ENCODE measurements around the gene IGF1.

The IGF1 gene

GRCh38 chr12:102439426-102440405, 40.6 kb downstream of the IGF1 start:
- no peak overlapping the region for H3K4me3 ChIP-seq
- no peaks in the 10 kb centered on the region for H3K9me3 ChIP-seq
- in situ Hi-C loops (cut with MboI; ENCODE audit: low sequenced_read_pairs), result no loop called here
- H3K36me3 ChIP-seq (replicated peaks), result no peaks in the 10 kb centered on the region
- no peaks in the 10 kb centered on the region for H3K27me3 ChIP-seq (ENCODE audit: low read depth)
- DNase-seq (ENCODE audit: low spot score in 2 of 2), result no peak
- H3K4me1 ChIP-seq, result peaks cover 5% of the 10 kb centered on the region

- Histone ChIP-seq H3K27me3 (ENCODE audit: low read depth) (no peaks in the 10 kb centered on the region), H3K36me3 (replicated peaks) (no peaks in the 10 kb centered on the region), H3K4me3 (no peak overlapping the region), H3K9me3 (no peaks in the 10 kb centered on the region), H3K4me1 (peaks cover 5% of the 10 kb centered on the region)
- in situ Hi-C loops (cut with MboI; ENCODE audit: low sequenced_read_pairs), result no loop called here
- no peak for DNase-seq (ENCODE audit: low spot score in 2 of 2)
These were observed 41.5 kb downstream of the IGF1 start for GRCh38 chr12:102438827-102439210.

- Histone ChIP-seq H3K4me1 (peaks cover 5% of the 10 kb centered on the region), H3K4me3 (no peak overlapping the region), H3K9me3 (no peaks in the 10 kb centered on the region), H3K27me3 (ENCODE audit: low read depth) (no peaks in the 10 kb centered on the region), H3K36me3 (replicated peaks) (no peaks in the 10 kb centered on the region)
- peak in 1 of 2 experiments; percentile 19 for DNase-seq (ENCODE audit: low spot score in 2 of 2)
- in situ Hi-C loops (cut with MboI; ENCODE audit: low sequenced_read_pairs), result no loop called here
These were observed 42.1 kb downstream of the IGF1 start for GRCh38 chr12:102438047-102438826.

GRCh38 chr12:102437511-102437910, 42.9 kb downstream of the IGF1 start:
- H3K36me3 ChIP-seq (replicated peaks), result no peaks in the 10 kb centered on the region
- no peak for DNase-seq (ENCODE audit: low spot score in 2 of 2)
- H3K27me3 ChIP-seq (ENCODE audit: low read depth), result no peaks in the 10 kb centered on the region
- H3K4me1 ChIP-seq, result peaks cover 5% of the 10 kb centered on the region
- no peak overlapping the region for H3K4me3 ChIP-seq
- in situ Hi-C loops (cut with MboI; ENCODE audit: low sequenced_read_pairs), result no loop called here
- H3K9me3 ChIP-seq, result no peaks in the 10 kb centered on the region

GRCh38 chr12:102436867-102437266, 43.5 kb downstream of the IGF1 start:
- no peak for DNase-seq (ENCODE audit: low spot score in 2 of 2)
- no peak overlapping the region for H3K4me3 ChIP-seq
- peaks cover 5% of the 10 kb centered on the region for H3K4me1 ChIP-seq
- in situ Hi-C loops (cut with MboI; ENCODE audit: low sequenced_read_pairs), result no loop called here
- H3K36me3 ChIP-seq (replicated peaks), result no peaks in the 10 kb centered on the region
- no peaks in the 10 kb centered on the region for H3K27me3 ChIP-seq (ENCODE audit: low read depth)
- H3K9me3 ChIP-seq, result no peaks in the 10 kb centered on the region

- Histone ChIP-seq H3K9me3 (no peaks in the 10 kb centered on the region), H3K36me3 (replicated peaks) (no peaks in the 10 kb centered on the region), H3K4me1 (peaks cover 5% of the 10 kb centered on the region), H3K27me3 (ENCODE audit: low read depth) (no peaks in the 10 kb centered on the region), H3K4me3 (no peak overlapping the region)
- no peak for DNase-seq (ENCODE audit: low spot score in 2 of 2)
- in situ Hi-C loops (cut with MboI; ENCODE audit: low sequenced_read_pairs), result no loop called here
These were observed 44.4 kb downstream of the IGF1 start for GRCh38 chr12:102435827-102436436.

- H3K4me1 ChIP-seq, result peaks cover 5% of the 10 kb centered on the region
- H3K27me3 ChIP-seq (ENCODE audit: low read depth), result no peaks in the 10 kb centered on the region
- in situ Hi-C loops (cut with MboI; ENCODE audit: low sequenced_read_pairs), result no loop called here
- H3K4me3 ChIP-seq, result no peak overlapping the region
- no peaks in the 10 kb centered on the region for H3K36me3 ChIP-seq (replicated peaks)
- H3K9me3 ChIP-seq, result no peaks in the 10 kb centered on the region
- no peak for DNase-seq (ENCODE audit: low spot score in 2 of 2)
These were observed 47.1 kb downstream of the IGF1 start for GRCh38 chr12:102433304-102433703.

GRCh38 chr12:102430661-102431060, 49.7 kb downstream of the IGF1 start:
- no peaks in the 10 kb centered on the region for H3K9me3 ChIP-seq
- H3K4me3 ChIP-seq, result no peak overlapping the region
- no peak for DNase-seq (ENCODE audit: low spot score in 2 of 2)
- no peaks in the 10 kb centered on the region for H3K36me3 ChIP-seq (replicated peaks)
- H3K4me1 ChIP-seq, result no peaks in the 10 kb centered on the region
- no peaks in the 10 kb centered on the region for H3K27me3 ChIP-seq (ENCODE audit: low read depth)
- in situ Hi-C loops (cut with MboI; ENCODE audit: low sequenced_read_pairs), result no loop called here

GRCh38 chr12:102429211-102430154, 50.9 kb downstream of the IGF1 start:
- Histone ChIP-seq H3K4me3 (no peak overlapping the region), H3K9me3 (no peaks in the 10 kb centered on the region), H3K36me3 (replicated peaks) (no peaks in the 10 kb centered on the region), H3K27me3 (ENCODE audit: low read depth) (no peaks in the 10 kb centered on the region), H3K4me1 (no peaks in the 10 kb centered on the region)
- DNase-seq (ENCODE audit: low spot score in 2 of 2), result no peak
- in situ Hi-C loops (cut with MboI; ENCODE audit: low sequenced_read_pairs), result no loop called here

- Histone ChIP-seq H3K4me1 (no peaks in the 10 kb centered on the region), H3K4me3 (no peak overlapping the region), H3K9me3 (no peaks in the 10 kb centered on the region), H3K36me3 (replicated peaks) (no peaks in the 10 kb centered on the region), H3K27me3 (ENCODE audit: low read depth) (no peaks in the 10 kb centered on the region)
- in situ Hi-C loops (cut with MboI; ENCODE audit: low sequenced_read_pairs), result no loop called here
- DNase-seq (ENCODE audit: low spot score in 2 of 2), result no peak
These were observed 52.8 kb downstream of the IGF1 start for GRCh38 chr12:102427543-102427941.

GRCh38 chr12:102426599-102427542, 53.5 kb downstream of the IGF1 start:
- Histone ChIP-seq H3K4me1 (no peaks in the 10 kb centered on the region), H3K4me3 (no peak overlapping the region), H3K9me3 (no peaks in the 10 kb centered on the region), H3K27me3 (ENCODE audit: low read depth) (no peaks in the 10 kb centered on the region), H3K36me3 (replicated peaks) (no peaks in the 10 kb centered on the region)
- in situ Hi-C loops (cut with MboI; ENCODE audit: low sequenced_read_pairs), result no loop called here
- no peak for DNase-seq (ENCODE audit: low spot score in 2 of 2)

All from HAP-1 (cell line).